ENCODE measurements around the gene CYP4F22. TPM values are rescaled to one million over a fixed set of nuclear protein-coding genes. Genes with fewer than 3 reads are reported as not detected.

CYP4F22 gene
- total and polyA plus RNA-seq, 2 of the 8 experiments (the other 6 are each of a cell fraction or from before 2014, with no cell fraction given) = not detected

- Histone ChIP-seq H3K4me3 (ENCODE audit: extremely low read depth in 1 of 4, insufficient read depth in 2 of 4, low read depth in 3 of 4, low read length in 4 of 4) (no peak overlapping the region), H3K79me1 (ENCODE audit: low read depth, low read length) (no peaks in the 10 kb centered on the region), H2BK20ac (ENCODE audit: low read length) (no peak overlapping the region), H3K79me2 (ENCODE audit: control insufficient read depth in 1 of 2, insufficient read depth in 2 of 2, low read length in 2 of 2) (no peaks in the 10 kb centered on the region), H3K23me2 (ENCODE audit: low read depth, low read length) (no peaks in the 10 kb centered on the region), H2BK15ac (ENCODE audit: low read length) (no peak overlapping the region), H3K23ac (ENCODE audit: insufficient read length) (no peak overlapping the region), H3K4ac (replicated peaks; ENCODE audit: insufficient read length, low read depth, low read length) (no peak overlapping the region), H2AK5ac (ENCODE audit: low read depth, low read length) (no peak overlapping the region), H2AFZ (ENCODE audit: low read length) (no peak overlapping the region), H4K20me1 (replicated peaks in 1 of 2; ENCODE audit: control insufficient read depth in 1 of 2, insufficient read depth in 2 of 2, low read length in 2 of 2) (no peaks in the 10 kb centered on the region), H4K8ac (ENCODE audit: extremely low read depth, insufficient read depth, low read length) (no peak overlapping the region), H2BK5ac (ENCODE audit: low read depth, low read length) (no peak overlapping the region), H4K91ac (replicated peaks; ENCODE audit: insufficient read length, low read length) (no peak overlapping the region), H3K9ac (replicated peaks in 1 of 4; ENCODE audit: extremely low read depth in 1 of 4, low read depth in 3 of 4, low read length in 3 of 4) (no peak overlapping the region), H3K14ac (ENCODE audit: insufficient read length) (no peak overlapping the region), H3K4me1 (replicated peaks in 1 of 4; ENCODE audit: control insufficient read depth in 3 of 4, insufficient read depth in 4 of 4, low read length in 3 of 4) (no peaks in the 10 kb centered on the region), H3K27me3 (replicated peaks in 1 of 4; ENCODE audit: control insufficient read depth in 3 of 4, extremely low read depth in 1 of 4, insufficient read depth in 3 of 4, low read length in 3 of 4) (no peaks in the 10 kb centered on the region), H3K18ac (ENCODE audit: extremely low read depth, low read length) (no peak overlapping the region), H2BK120ac (replicated peaks; ENCODE audit: low read depth, low read length) (no peak overlapping the region), H3K36me3 (ENCODE audit: control insufficient read depth in 2 of 4, insufficient read depth in 4 of 4, low read length in 3 of 4) (no peaks in the 10 kb centered on the region), H3K4me2 (ENCODE audit: insufficient read depth in 1 of 2, low read depth in 2 of 2, low read length in 2 of 2) (no peak overlapping the region), H2BK12ac (ENCODE audit: low read depth, low read length) (no peak overlapping the region), H4K5ac (ENCODE audit: insufficient read length, low read depth, low read length) (no peak overlapping the region), H3K27ac (ENCODE audit: low read depth, low read length) (no peak overlapping the region), H3K56ac (replicated peaks; ENCODE audit: insufficient read length, low read depth, low read length) (no peak overlapping the region), H3K9me3 (ENCODE audit: insufficient read depth in 2 of 2, low read depth in 1 of 2, low read length in 1 of 2) (peaks cover 34 to 63% of the 10 kb centered on the region in 2 experiments)
- ChIA-PET POLR2A (ENCODE audit: partially characterized antibody) (no interaction called here), CTCF (ENCODE audit: partially characterized antibody) (interaction anchor here (1.2 kb wide), 1 partner anchor 10 kb away, joined by 3 read pairs; no protein-coding TSS in a partner anchor)
- DNase-seq (ENCODE audit: low read depth in 1 of 2, low spot score in 2 of 2) (no peak), FAIRE-seq (no peak)
- WGBS, 2 experiments (ENCODE audit: extremely low coverage in 1 of 2, insufficient coverage in 1 of 2, insufficient read length in 1 of 2, insufficient replicate concordance in 2 of 2, low coverage in 1 of 2, low lambda C conversion rate in 2 of 2, missing lambda C conversion rate in 1 of 2) = 70% methylated on average over 1 of the region's 1 CpG; no CpG with 5 or more reads in 1 of the 2 experiments
- TF ChIP-seq SIRT6 (IDR thresholded peaks at IDR 0.05; ENCODE audit: low read length) (no peak), E2F6 (IDR thresholded peaks at IDR 0.05) (no peak), HDAC6 (IDR thresholded peaks at IDR 0.05; ENCODE audit: low read depth, low read length) (no peak), JUN (IDR thresholded peaks at IDR 0.05; ENCODE audit: low read depth, low read length) (no peak), USF2 (IDR thresholded peaks at IDR 0.05; ENCODE audit: low read length) (no peak), KDM4A (IDR thresholded peaks at IDR 0.05; ENCODE audit: low read depth, low read length, severe bottlenecking) (no peak), CBX5 (IDR thresholded peaks at IDR 0.05; ENCODE audit: low read depth, low read length) (no peak), MAX (IDR thresholded peaks at IDR 0.05) (no peak), TCF12 (IDR thresholded peaks at IDR 0.05; ENCODE audit: low read depth, low read length) (no peak), KDM1A (IDR thresholded peaks at IDR 0.05; ENCODE audit: borderline replicate concordance, low read length) (no peak), RAD21 (IDR thresholded peaks at IDR 0.05 in 1 of 2, conservative IDR thresholded peaks at IDR 0.05 in 1 of 2; ENCODE audit: low read depth in 2 of 2, low read length in 2 of 2) (no peak), CEBPB (IDR thresholded peaks at IDR 0.05; ENCODE audit: low read depth, low read length) (no peak), TAF7 (optimal IDR thresholded peaks at IDR 0.05; ENCODE audit: borderline replicate concordance, low read depth, low read length) (no peak)
Observed at GRCh38 chr19:15517778-15518177, 9.5 kb downstream of the CYP4F22 start.
